Body of pancreas (tissue), 4 donors: ENCODE results near the gene OSTM1. TPM values are rescaled to one million over a fixed set of nuclear protein-coding genes. Genes with fewer than 3 reads are reported as not detected.
"Not testable (repeated sequence)": the region's sequence is repeated elsewhere in the genome, so short reads cannot be mapped to it uniquely, and the experiment has no call there.

Experiments
- ATAC-seq: fragments of 150-250 bp; one replicate; pipeline ENCODE4 v1.9.1; 2016
- DNase-seq, 4 donors: peaks; one replicate each; pipeline ENCODE4 v3.0.0-alpha.2; 2019
- H3K27ac ChIP-seq, 4 donors: fragments of 200-600 bp; sonication (generic); 1 replicate in 3 of 4; 2 replicates in 1 of 4; pipeline versions ENCODE4 v1.5.1 to v1.6.1; 2016 to 2019; ENCODE audit warnings: mild to moderate bottlenecking in 1 of 4, mixed read lengths in 1 of 4, moderate library complexity in 1 of 4
- H3K27me3 ChIP-seq, 2 donors: fragments of 200-600 bp; sonication (generic); one replicate each; pipeline ENCODE4 v1.6.0; 2016; ENCODE audit warnings: mild to moderate bottlenecking in 1 of 2
- H3K36me3 ChIP-seq, 2 donors: fragments of 200-600 bp; sonication (generic); replicated peaks in 1 of 2; 2 replicates each; pipeline ENCODE4 v1.5.1; 2016; ENCODE audit warnings: low read depth in 2 of 2; ENCODE audit not compliant: insufficient read depth in 1 of 2
- H3K4me1 ChIP-seq: fragments of 200-600 bp; sonication (generic); one replicate; pipeline ENCODE4 v1.6.0; 2016
- H3K4me3 ChIP-seq, 2 donors: fragments of 200-600 bp; sonication (generic); 1 replicate in 1 of 2; 2 replicates in 1 of 2; pipeline ENCODE4 v1.5.1; 2016 to 2019
- H3K9me3 ChIP-seq, 3 donors: fragments of 200-600 bp; sonication (generic); 1 replicate in 2 of 3; 2 replicates in 1 of 3; pipeline ENCODE4 v1.5.1; 2016
- POLR2A ChIP-seq, 3 donors: fragments of 450-650 bp; IDR thresholded peaks; one replicate each; pipeline ENCODE4 v1.6.1; 2016; ENCODE audit warnings: antibody characterized with exemption in 3 of 3, mild to moderate bottlenecking in 2 of 3
- WGBS, 2 donors: methylation state at CpG; one replicate each; pipeline ENCODE4 v1.1.5; 2017; 5-methylcytosine and 5-hydroxymethylcytosine counted together
- intact Hi-C: fragments of 100-400 bp; cut with DNase I; formaldehyde crosslinking; loops from one replicate; pipeline ENCODE4 v1.15.1; 2023
- total RNA-seq, 2 donors: library from RNA; depleted of rRNA; stranded (reverse); fragments of >200 nt; gene quantifications; one replicate each; pipeline ENCODE4 v1.1.0, GENCODE V29; 2016
- TF ChIP-seq, protein P1 (sequence below), 7 experiments: fragments of 450-650 bp in 4 of 7; fragments of 200-600 bp in 3 of 7; sonication (generic) in 3 of 7; IDR thresholded peaks; one replicate each; pipeline ENCODE4 v1.5.1; 2016 to 2019; ENCODE audit warnings: antibody characterized with exemption in 7 of 7

The OSTM1 gene
- total RNA-seq, 2 donors from 2014 or later: 26.0 to 35.0 TPM

DNA sequence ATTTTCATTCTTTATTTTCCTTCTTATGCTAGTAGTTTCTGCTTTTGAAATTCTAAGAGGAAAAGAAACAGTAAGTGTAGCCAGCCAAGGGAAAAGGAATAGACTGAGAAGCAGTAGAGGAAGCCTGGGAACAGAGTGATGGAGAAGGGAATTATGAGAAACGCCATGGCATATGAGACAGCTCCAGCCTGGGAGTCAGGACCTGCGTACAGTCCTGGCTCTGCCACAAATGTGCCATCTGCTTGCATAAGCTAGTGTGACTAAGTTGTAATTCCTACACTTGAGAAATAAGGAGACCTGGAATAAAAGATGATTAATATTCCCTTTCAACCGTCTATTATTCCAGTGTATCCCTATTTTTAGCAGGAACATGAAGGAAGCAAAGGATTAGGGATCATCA, 47.5 kb downstream of the OSTM1 start:
- no peak for DNase-seq
- 71 to 91% methylated on average over 3 of the region's 3 CpGs for WGBS, 2 donors

DNA sequence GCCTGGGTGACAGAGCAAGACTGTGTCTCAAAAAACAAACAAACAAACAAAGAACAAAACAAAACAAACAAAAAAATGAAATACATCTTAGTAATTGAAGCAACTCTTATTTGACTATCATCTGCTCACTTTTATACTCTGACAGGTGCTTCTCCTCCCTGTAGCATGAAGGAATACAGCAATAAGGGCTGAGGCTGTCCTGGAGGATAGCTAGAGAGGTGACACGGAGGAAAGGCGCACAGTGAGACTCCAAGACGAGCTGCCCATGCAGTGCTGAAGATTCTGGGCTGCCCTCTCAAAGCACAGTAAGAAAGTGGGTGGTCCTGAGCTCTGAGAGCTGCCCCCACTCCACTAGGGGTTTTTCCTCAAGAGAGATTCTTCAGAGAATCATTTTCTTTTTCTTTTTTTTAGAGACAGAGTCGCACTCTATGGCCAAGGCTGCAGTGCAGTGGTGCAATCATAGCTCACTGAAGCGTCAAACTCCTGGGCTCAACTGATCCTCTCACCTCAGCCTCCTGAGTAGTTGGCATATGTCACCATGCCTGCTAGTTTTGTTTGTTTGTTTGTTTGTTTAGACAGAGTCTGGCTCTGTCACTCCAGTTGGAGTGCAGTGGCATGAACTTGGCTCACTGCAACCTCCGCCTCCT, 50.0 kb downstream of the OSTM1 start:
- 86 to 91% methylated on average over 6 of the region's 6 CpGs for WGBS, 2 donors
- DNase-seq (no peak), ATAC-seq (no peak)
- Histone ChIP-seq H3K27ac (no peak overlapping the region), H3K4me3 (no peak overlapping the region), H3K9me3 (no peaks in the 10 kb centered on the region), H3K27me3 (no peaks in the 10 kb centered on the region), H3K4me1 (no peaks in the 10 kb centered on the region), H3K36me3 (no peaks in the 10 kb centered on the region)
- intact Hi-C loops: no loop called here
- no peak for TF ChIP-seq POLR2A (IDR thresholded peaks at IDR 0.05)
- TF ChIP-seq, protein P1, sequence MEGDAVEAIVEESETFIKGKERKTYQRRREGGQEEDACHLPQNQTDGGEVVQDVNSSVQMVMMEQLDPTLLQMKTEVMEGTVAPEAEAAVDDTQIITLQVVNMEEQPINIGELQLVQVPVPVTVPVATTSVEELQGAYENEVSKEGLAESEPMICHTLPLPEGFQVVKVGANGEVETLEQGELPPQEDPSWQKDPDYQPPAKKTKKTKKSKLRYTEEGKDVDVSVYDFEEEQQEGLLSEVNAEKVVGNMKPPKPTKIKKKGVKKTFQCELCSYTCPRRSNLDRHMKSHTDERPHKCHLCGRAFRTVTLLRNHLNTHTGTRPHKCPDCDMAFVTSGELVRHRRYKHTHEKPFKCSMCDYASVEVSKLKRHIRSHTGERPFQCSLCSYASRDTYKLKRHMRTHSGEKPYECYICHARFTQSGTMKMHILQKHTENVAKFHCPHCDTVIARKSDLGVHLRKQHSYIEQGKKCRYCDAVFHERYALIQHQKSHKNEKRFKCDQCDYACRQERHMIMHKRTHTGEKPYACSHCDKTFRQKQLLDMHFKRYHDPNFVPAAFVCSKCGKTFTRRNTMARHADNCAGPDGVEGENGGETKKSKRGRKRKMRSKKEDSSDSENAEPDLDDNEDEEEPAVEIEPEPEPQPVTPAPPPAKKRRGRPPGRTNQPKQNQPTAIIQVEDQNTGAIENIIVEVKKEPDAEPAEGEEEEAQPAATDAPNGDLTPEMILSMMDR (IDR thresholded peaks at IDR 0.05): no peak

More for the DNA sequence above, 47.5 kb downstream of the OSTM1 start:
- no peak for TF ChIP-seq POLR2A (IDR thresholded peaks at IDR 0.05)
- TF ChIP-seq, protein P1 (IDR thresholded peaks at IDR 0.05): no peak
- Histone ChIP-seq H3K36me3 (no peaks in the 10 kb centered on the region), H3K9me3 (no peaks in the 10 kb centered on the region), H3K27ac (no peak overlapping the region), H3K27me3 (no peaks in the 10 kb centered on the region), H3K4me3 (no peak overlapping the region), H3K4me1 (peaks cover 6% of the 10 kb centered on the region)
- intact Hi-C loops: no loop called here
- no peak for ATAC-seq

DNA sequence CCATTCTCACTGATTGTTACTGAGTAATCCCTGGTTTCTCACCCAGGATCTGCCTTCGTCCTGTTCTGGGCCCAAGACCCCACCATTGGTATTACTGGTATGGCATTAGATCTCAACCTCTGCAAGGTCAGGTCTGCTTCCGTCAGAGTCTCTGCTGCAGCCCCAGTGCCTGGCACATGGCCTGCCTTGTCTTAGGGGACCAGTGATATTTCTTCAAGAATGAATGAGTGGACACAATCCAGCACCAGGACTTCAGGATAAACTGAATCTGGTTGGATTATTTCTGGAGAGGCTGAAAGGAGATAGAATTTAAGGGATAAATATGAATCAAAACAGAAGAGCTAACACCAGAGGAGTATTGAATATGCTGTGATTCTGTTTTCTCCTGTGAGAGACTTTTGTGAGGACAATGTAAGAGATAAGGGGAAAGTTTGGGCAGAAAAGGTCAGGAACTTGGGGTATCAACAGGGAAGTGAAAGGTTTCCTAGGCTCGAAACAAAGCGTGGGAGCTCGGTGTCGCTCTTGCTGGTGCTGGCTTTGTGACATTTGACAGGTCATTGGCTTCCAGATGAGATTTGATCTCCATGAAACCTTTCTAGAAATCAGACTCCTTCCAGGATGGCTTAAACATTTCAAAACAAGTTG, 53.9 kb downstream of the OSTM1 start:
- Histone ChIP-seq H3K9me3 (no peaks in the 10 kb centered on the region), H3K36me3 (no peaks in the 10 kb centered on the region), H3K27ac (no peak overlapping the region), H3K4me3 (no peak overlapping the region), H3K4me1 (no peaks in the 10 kb centered on the region), H3K27me3 (no peaks in the 10 kb centered on the region)
- no peak for DNase-seq
- 85 to 91% methylated on average over 6 of the region's 6 CpGs for WGBS, 2 donors
- ATAC-seq: no peak
- TF ChIP-seq POLR2A (IDR thresholded peaks at IDR 0.05): no peak
- TF ChIP-seq, protein P1 (IDR thresholded peaks at IDR 0.05): no peak
- intact Hi-C loops: no loop called here

DNA sequence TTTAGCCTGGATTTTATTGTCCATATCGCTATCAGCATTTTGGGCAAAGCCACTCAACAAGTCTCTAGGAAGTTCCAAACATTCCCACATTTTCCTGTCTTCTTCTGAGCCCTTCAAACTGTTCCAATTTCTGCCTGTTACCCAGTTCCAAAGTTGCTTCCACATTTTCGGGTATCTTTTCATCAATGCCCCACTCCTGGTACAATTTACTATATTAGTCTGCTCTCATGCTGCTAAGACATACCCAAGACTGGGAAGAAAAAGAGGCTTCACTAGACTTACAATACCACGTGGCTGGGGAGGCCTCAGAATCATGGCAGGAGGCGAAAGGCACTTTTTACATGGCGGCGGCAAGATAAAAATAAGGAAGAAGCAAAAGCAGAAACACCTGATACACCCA, 58.3 kb downstream of the OSTM1 start:
- H3K9me3 ChIP-seq, DNase-seq, H3K36me3 ChIP-seq, H3K27me3 ChIP-seq, H3K4me1 ChIP-seq, H3K27ac ChIP-seq, intact Hi-C loops, H3K4me3 ChIP-seq, ATAC-seq: not testable (repeated sequence)
- 92 to 94% methylated on average over 6 of the region's 6 CpGs for WGBS, 2 donors

DNA sequence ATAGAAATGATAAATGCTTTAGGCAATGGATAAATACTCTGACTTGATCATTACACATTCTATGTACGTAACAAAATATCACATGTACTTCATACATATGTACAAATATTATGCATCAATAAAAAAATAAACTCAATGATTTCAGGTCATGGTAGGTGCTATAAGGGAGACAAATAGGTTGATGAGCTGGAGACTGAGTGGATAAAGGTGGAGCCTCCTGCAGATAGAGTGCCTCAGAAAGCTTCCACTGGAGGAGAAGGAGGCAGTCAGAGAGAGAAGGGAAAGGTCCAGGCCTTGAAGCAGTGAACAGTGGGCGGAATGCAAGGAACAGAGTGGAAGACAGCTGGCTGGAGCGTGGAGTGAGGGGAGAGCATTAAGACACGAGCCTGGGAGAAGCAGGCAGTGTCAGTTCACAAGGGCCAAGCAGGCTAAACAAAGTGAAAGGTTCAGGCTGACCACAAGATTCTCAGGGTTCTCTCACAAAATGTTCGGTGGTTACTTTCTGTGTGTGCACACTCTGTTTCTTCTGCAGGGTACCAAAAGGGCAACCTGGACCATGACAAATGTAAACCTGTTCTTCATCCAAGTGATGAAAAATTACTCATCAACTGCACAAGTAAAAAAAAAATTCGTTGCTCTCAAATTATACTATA, 60.6 kb downstream of the OSTM1 start:
- intact Hi-C loops: no loop called here
- 77% methylated on average over 6 of the region's 6 CpGs for WGBS, 2 donors
- TF ChIP-seq POLR2A (IDR thresholded peaks at IDR 0.05): no peak
- TF ChIP-seq, protein P1 (IDR thresholded peaks at IDR 0.05): no peak
- no peaks in the 10 kb centered on the region for H3K9me3 ChIP-seq
- no peak overlapping the region for H3K4me3 ChIP-seq
- no peaks in the 10 kb centered on the region for H3K36me3 ChIP-seq
- no peak for ATAC-seq
- H3K4me1 ChIP-seq: no peaks in the 10 kb centered on the region
- no peak overlapping the region for H3K27ac ChIP-seq
- H3K27me3 ChIP-seq: no peaks in the 10 kb centered on the region
- no peak for DNase-seq
